DOHH2 (cell line): ENCODE data around the gene SHE.

Experiments
- EZH2phosphoT487 ChIP-seq: fragments of 200-600 bp; sonication (generic); IDR thresholded peaks from 2 replicates; pipeline ENCODE4 v1.6.1; 2017; ENCODE audit warnings: borderline replicate concordance, mild to moderate bottlenecking, antibody characterized with exemption, low read length, moderate library complexity, mixed read lengths
- TF ChIP-seq, protein P1 (sequence below): fragments of 200-600 bp; sonication (generic); IDR thresholded peaks from one replicate; pipeline ENCODE4 v1.5.1; 2014; ENCODE audit warnings: antibody characterized with exemption, mild to moderate bottlenecking, low read depth, low read length; ENCODE audit not compliant: poor library complexity, severe bottlenecking

DNA sequence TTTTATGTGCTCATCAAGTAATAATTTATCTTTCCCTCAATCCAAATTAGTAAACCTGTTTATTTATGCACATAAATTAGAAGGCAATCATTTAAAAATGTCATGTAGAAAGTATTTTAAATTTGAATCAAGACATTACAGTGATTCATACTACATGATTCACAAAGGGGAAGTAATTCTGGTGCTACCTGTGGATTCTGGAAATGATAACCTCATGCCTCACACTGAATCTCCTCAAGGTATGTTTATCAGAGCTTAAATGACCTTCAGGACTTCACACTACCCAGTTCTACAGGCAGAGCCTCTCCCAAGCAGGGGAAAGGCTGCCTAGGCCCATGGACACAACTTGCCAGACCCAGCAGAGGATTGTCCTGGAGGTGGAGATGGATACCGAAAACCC is 25.4 kb downstream of the SHE start:
- TF ChIP-seq, protein P1, sequence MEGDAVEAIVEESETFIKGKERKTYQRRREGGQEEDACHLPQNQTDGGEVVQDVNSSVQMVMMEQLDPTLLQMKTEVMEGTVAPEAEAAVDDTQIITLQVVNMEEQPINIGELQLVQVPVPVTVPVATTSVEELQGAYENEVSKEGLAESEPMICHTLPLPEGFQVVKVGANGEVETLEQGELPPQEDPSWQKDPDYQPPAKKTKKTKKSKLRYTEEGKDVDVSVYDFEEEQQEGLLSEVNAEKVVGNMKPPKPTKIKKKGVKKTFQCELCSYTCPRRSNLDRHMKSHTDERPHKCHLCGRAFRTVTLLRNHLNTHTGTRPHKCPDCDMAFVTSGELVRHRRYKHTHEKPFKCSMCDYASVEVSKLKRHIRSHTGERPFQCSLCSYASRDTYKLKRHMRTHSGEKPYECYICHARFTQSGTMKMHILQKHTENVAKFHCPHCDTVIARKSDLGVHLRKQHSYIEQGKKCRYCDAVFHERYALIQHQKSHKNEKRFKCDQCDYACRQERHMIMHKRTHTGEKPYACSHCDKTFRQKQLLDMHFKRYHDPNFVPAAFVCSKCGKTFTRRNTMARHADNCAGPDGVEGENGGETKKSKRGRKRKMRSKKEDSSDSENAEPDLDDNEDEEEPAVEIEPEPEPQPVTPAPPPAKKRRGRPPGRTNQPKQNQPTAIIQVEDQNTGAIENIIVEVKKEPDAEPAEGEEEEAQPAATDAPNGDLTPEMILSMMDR, result no peak
- TF ChIP-seq EZH2phosphoT487, result no peak
